Spleen (tissue), 7 donors: ENCODE measurements around the gene HEPACAM.

ENCODE experiments used
- POLR2AphosphoS5 ChIP-seq, 3 donors: sonication (generic); formaldehyde crosslinking; IDR thresholded peaks; one replicate each; pipeline ENCODE4 v1.5.1; 2017; ENCODE audit warnings: antibody characterized with exemption in 3 of 3
- TF ChIP-seq, protein P1 (sequence below), 11 experiments: fragments of 200-600 bp in 7 of 11; fragments of 450-650 bp in 4 of 11; sonication (generic) in 4 of 11; IDR thresholded peaks in 8 of 11; conservative IDR thresholded peaks in 3 of 11; 1 replicate in 7 of 11; 2 replicates in 4 of 11; pipeline versions ENCODE4 v1.4.0 to v1.8.0; 2016 to 2021; ENCODE audit warnings: antibody characterized with exemption in 11 of 11, inconsistent platforms in 4 of 11, mild to moderate bottlenecking in 1 of 11
- donor health status: DM: no; HTN: no; CAD: no; lungs with moderate emphysema.
- donor health status: DM: no; HTN: no; CAD: no.
- donor health status: DM: no; HTN: no; CAD: no.

DNA sequence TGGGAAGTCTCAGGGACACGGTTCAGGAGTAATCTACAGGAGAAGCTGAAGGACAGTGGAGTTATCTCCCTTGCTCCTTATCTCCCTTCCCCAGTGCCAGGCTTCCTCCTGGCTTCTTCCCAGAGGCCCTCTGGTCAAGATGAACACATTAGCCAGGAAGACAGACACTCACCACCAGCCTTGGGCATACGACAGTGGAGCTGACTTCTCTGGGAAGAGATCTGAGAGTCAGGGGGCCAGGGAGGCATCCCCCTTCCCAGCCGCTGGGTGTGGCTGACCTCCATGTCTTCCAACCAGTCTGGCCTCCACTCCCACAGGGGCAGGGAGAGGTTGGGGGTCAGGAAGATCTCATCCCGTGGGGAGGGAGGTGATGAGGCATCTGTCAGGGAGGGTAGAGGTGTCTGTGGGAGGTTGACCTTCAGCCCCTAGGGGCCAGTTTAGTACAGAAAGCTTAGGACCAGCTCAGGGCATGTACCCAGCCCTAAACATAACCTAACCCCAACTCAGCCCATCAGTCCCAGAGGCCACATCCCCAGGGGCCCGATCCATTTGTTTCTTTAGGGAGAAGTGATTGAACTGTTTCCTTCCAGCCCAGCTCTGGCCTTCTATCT, 50.9 kb downstream of the HEPACAM start:
- TF ChIP-seq, protein P1, sequence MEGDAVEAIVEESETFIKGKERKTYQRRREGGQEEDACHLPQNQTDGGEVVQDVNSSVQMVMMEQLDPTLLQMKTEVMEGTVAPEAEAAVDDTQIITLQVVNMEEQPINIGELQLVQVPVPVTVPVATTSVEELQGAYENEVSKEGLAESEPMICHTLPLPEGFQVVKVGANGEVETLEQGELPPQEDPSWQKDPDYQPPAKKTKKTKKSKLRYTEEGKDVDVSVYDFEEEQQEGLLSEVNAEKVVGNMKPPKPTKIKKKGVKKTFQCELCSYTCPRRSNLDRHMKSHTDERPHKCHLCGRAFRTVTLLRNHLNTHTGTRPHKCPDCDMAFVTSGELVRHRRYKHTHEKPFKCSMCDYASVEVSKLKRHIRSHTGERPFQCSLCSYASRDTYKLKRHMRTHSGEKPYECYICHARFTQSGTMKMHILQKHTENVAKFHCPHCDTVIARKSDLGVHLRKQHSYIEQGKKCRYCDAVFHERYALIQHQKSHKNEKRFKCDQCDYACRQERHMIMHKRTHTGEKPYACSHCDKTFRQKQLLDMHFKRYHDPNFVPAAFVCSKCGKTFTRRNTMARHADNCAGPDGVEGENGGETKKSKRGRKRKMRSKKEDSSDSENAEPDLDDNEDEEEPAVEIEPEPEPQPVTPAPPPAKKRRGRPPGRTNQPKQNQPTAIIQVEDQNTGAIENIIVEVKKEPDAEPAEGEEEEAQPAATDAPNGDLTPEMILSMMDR (IDR thresholded peaks at IDR 0.05 in 8 of 11, conservative IDR thresholded peaks at IDR 0.05 in 3 of 11): no peak
- TF ChIP-seq POLR2AphosphoS5 (IDR thresholded peaks at IDR 0.05): peak; percentile 53 to 74 (median 74)
